ENCODE measurements around the gene NFIB. TPM values are rescaled to one million over a fixed set of nuclear protein-coding genes. Genes with fewer than 3 reads are reported as not detected.

Gene NFIB
- total RNA-seq, 1 experiment from 2014 or later = 75.8 TPM

DNA sequence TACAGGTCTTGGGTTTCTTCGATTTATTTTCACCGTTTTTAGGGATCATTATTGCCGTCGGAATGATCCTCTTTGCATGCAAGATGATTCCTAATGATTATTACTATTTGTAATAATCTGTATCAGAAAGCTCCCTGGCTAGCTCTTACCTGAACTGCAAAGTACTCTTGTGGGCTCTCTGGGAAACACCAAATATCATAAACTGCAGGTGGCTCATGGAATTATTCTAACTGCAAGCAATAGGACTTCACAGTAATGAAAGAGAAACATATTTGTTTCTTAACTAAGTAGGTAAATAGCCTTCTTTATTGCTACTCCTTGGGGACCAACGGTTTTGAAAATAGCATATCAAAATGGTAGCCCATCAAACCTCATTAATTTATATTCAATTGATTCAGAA lies 219.4 kb downstream of the NFIB start:
- Mint-ChIP-seq H3K4me3 (ENCODE audit: low read depth, unreplicated experiment) (no peak overlapping the region), H3K9me3 (ENCODE audit: low read depth, unreplicated experiment) (no peaks in the 10 kb centered on the region), H3K36me3 (ENCODE audit: insufficient read depth, unreplicated experiment) (peaks cover 21% of the 10 kb centered on the region), H3K27me3 (ENCODE audit: unreplicated experiment) (no peaks in the 10 kb centered on the region), H3K27ac (ENCODE audit: unreplicated experiment) (no peak overlapping the region), H3K4me1 (ENCODE audit: low read depth, unreplicated experiment) (peaks cover 22% of the 10 kb centered on the region)
- TF ChIP-seq, protein P1, sequence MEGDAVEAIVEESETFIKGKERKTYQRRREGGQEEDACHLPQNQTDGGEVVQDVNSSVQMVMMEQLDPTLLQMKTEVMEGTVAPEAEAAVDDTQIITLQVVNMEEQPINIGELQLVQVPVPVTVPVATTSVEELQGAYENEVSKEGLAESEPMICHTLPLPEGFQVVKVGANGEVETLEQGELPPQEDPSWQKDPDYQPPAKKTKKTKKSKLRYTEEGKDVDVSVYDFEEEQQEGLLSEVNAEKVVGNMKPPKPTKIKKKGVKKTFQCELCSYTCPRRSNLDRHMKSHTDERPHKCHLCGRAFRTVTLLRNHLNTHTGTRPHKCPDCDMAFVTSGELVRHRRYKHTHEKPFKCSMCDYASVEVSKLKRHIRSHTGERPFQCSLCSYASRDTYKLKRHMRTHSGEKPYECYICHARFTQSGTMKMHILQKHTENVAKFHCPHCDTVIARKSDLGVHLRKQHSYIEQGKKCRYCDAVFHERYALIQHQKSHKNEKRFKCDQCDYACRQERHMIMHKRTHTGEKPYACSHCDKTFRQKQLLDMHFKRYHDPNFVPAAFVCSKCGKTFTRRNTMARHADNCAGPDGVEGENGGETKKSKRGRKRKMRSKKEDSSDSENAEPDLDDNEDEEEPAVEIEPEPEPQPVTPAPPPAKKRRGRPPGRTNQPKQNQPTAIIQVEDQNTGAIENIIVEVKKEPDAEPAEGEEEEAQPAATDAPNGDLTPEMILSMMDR (IDR thresholded peaks at IDR 0.05; ENCODE audit: unreplicated experiment) = no peak
- no peak for DNase-seq
- no TSS peak for BruUV-seq (replicated peaks)
- CTCF ChIA-PET = no interaction called here
- intact Hi-C loops (cut with micrococcal nuclease; ENCODE audit: unreplicated experiment) = no loop called here

DNA sequence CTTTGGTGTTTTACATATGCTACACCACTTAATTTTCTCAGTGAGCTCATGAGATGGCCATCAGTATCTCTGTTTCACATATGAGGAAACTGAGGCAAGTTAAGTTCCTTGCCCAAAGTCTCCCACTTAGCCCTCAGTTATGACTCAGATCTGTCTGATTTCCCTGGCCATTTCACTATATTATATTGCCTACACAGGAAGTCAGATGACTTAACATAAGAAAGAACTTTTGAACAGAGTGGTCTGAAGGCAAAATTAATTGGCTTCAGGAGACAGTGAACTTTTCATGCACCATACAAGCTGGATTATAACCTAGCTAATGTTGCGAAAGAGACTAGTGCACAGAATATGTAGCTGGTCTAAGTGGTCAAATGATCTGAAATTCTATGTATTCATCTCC lies 221.6 kb downstream of the NFIB start:
- no TSS peak for BruUV-seq (replicated peaks)
- H3K9me3 Mint-ChIP-seq (ENCODE audit: low read depth, unreplicated experiment) = no peaks in the 10 kb centered on the region

DNA sequence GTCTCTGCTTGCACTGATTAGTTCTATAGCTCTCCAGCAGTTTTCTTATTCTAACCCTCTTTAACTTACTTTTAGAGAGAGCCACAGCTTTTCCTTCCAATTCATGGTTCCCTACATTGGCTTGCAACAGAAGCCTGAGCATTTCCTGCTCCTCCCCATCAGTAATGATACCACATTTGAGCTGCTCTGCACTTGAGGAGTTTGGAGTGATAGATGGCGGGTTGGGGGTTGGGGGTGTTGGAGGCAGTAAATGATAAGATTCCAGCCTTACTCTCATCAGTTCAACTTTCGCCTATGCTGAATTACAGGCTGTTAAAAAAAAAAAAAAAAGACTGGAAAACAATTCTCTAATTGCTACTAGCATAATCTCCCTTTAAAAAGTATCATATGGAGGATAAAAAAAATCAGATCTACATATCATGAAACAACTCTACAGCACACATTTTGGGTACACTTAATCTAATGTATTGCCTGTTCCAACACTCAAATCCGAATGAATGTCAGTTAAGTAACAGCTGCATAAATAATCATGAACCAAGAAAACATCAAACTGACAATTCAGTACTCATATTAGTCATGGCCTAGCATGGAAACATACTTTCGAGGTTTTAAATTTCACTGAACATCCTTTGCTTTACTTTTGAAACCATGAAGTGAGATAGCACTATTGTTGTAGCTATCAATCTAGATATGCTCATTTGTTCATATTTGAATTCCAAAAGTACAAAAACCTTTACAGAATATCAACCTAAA lies 224.7 kb downstream of the NFIB start:
- intact Hi-C loops (cut with micrococcal nuclease; ENCODE audit: unreplicated experiment) = no loop called here
- no peaks in the 10 kb centered on the region for H3K4me1 Mint-ChIP-seq (ENCODE audit: low read depth, unreplicated experiment)
- CTCF ChIA-PET = interaction anchor here (0.5 kb wide), 1 partner anchor 12 kb away, joined by 3 read pairs; no protein-coding TSS in a partner anchor
- no peaks in the 10 kb centered on the region for H3K36me3 Mint-ChIP-seq (ENCODE audit: insufficient read depth, unreplicated experiment)
- DNase-seq = no peak
- TF ChIP-seq, protein P1 (IDR thresholded peaks at IDR 0.05; ENCODE audit: unreplicated experiment) = no peak
- no TSS peak for BruUV-seq (replicated peaks)
- no peak overlapping the region for H3K4me3 Mint-ChIP-seq (ENCODE audit: low read depth, unreplicated experiment)
- H3K27me3 Mint-ChIP-seq (ENCODE audit: unreplicated experiment) = no peaks in the 10 kb centered on the region
- H3K27ac Mint-ChIP-seq (ENCODE audit: unreplicated experiment) = no peak overlapping the region
- no peaks in the 10 kb centered on the region for H3K9me3 Mint-ChIP-seq (ENCODE audit: low read depth, unreplicated experiment)

More for the DNA sequence above, 221.6 kb downstream of the NFIB start:
- Mint-ChIP-seq H3K4me3 (ENCODE audit: low read depth, unreplicated experiment) (no peak overlapping the region), H3K27ac (ENCODE audit: unreplicated experiment) (no peak overlapping the region), H3K36me3 (ENCODE audit: insufficient read depth, unreplicated experiment) (peaks cover 13% of the 10 kb centered on the region), H3K27me3 (ENCODE audit: unreplicated experiment) (no peaks in the 10 kb centered on the region), H3K4me1 (ENCODE audit: low read depth, unreplicated experiment) (peaks cover 6% of the 10 kb centered on the region)
- CTCF ChIA-PET = no interaction called here
- TF ChIP-seq, protein P1 (IDR thresholded peaks at IDR 0.05; ENCODE audit: unreplicated experiment) = no peak
- intact Hi-C loops (cut with micrococcal nuclease; ENCODE audit: unreplicated experiment) = no loop called here
- DNase-seq = no peak

DNA sequence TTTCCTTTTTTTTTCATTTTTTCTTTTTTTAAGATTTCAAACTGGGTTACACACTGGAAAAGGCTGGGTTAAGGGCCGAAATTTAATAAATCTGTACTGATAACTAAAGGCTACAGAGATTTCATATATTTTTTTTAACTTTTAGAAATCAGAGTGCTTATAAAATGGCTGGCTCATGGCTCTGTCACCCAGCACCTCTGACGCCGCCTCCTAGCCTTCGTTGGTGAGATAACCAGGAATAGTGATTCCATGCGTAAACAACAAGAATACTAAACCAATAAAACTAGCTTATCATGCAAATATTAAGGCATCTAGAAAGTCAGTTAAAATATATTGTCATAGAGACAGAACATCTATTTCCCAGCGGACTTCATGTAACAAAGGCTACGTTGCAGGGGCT lies 226.4 kb downstream of the NFIB start:
- H3K27ac Mint-ChIP-seq (ENCODE audit: unreplicated experiment) = no peak overlapping the region
- H3K4me3 Mint-ChIP-seq (ENCODE audit: low read depth, unreplicated experiment) = no peak overlapping the region
- no TSS peak for BruUV-seq (replicated peaks)
- no peak for DNase-seq
- no peaks in the 10 kb centered on the region for H3K4me1 Mint-ChIP-seq (ENCODE audit: low read depth, unreplicated experiment)
- H3K27me3 Mint-ChIP-seq (ENCODE audit: unreplicated experiment) = no peaks in the 10 kb centered on the region
- intact Hi-C loops (cut with micrococcal nuclease; ENCODE audit: unreplicated experiment) = no loop called here
- no peaks in the 10 kb centered on the region for H3K36me3 Mint-ChIP-seq (ENCODE audit: insufficient read depth, unreplicated experiment)
- TF ChIP-seq, protein P1 (IDR thresholded peaks at IDR 0.05; ENCODE audit: unreplicated experiment) = no peak
- H3K9me3 Mint-ChIP-seq (ENCODE audit: low read depth, unreplicated experiment) = no peaks in the 10 kb centered on the region
- CTCF ChIA-PET = no interaction called here

All from Calu3 (cell line).